Activated CD4-positive, CD25-positive, alpha-beta regulatory T cell treated with anti-CD3 and anti-CD28 coated beads, Interleukin-2, amount 50 U/mL, for 24 hours (primary cell): ENCODE results near the gene RNF112.
"Not testable (repeated sequence)": the region's sequence is repeated elsewhere in the genome, so short reads cannot be mapped to it uniquely, and the experiment has no call there.

ENCODE experiments used
- ATAC-seq, 2 donors: fragments of 150-1000 bp; cut with Tn5 transposase; one replicate each; pipeline ENCODE4 v1.10.0; 2021; ENCODE audit warnings: mild to moderate bottlenecking in 1 of 2, moderate library complexity in 1 of 2

RNF112 gene

GRCh38 chr17:19449656-19450055 lies 38.6 kb downstream of the RNF112 start:
- ATAC-seq: no peak

GRCh38 chr17:19453296-19453695 lies 42.3 kb downstream of the RNF112 start:
- ATAC-seq: no peak

GRCh38 chr17:19454074-19454473 lies 43.0 kb downstream of the RNF112 start:
- no peak for ATAC-seq

DNA sequence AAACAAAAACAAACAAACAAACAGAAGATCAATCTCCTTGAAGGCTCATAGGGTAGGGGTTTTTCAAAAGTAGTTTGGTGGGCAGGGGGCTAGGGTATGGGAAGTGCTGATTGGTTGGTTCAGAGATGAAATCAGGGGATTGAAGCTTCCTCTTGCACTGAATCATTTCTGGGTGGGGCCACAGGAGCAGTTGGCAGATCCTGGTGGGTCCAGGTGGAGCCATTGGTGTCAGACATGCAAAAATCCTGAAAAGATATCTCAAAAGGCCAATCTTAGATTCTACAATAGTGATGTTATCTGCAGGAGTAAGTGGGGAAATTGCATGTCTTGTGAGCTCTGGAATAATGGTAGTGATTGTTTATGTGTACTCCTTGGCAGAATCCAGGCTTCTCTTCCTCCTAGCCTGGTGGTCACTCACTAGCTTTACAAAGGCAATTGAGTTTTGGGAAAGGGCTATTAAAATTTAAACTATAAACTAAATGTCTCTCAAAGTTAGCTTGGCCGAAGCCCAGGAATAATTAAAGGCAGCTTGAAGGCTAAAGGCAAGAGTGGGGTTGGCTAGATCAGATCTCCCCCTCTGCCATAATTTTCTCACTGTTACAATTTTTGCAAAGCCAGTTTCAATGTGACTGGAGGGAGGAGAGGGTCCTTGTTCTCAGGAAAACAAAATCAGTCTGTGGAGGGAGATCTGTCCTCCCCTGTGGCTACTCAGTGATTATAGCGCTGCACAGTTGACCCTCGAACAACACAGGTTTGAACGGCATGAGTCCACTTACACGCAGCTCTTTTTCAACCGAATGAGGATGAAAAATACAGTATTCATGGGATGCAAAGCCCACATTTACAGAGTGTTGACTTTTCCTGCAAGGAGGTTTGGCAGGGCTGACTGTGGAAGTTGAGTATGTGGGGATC lies 45.2 kb downstream of the RNF112 start:
- no peak for ATAC-seq

DNA sequence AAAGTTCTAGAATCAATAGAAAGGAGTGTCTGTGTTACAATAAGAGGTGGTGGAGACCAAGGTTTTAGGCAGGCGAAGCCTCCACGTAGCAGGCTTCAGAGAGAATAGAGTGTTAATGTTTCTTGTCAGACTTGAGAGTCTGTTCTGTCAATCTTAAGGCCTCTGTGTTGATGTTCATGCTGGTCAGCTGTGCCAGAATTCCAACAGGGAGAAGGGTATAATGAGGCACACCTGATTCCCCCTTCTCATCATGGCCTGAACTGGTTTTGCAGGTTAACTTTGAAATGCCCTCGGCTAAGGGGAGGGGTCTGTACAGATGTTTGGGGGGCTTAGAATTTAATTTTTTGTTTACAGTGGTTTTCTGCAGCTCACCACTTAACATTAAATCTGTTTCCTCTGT lies 46.0 kb downstream of the RNF112 start:
- ATAC-seq: no peak

- no peak for ATAC-seq
Observed at GRCh38 chr17:19457830-19458271, 46.8 kb downstream of the RNF112 start.

DNA sequence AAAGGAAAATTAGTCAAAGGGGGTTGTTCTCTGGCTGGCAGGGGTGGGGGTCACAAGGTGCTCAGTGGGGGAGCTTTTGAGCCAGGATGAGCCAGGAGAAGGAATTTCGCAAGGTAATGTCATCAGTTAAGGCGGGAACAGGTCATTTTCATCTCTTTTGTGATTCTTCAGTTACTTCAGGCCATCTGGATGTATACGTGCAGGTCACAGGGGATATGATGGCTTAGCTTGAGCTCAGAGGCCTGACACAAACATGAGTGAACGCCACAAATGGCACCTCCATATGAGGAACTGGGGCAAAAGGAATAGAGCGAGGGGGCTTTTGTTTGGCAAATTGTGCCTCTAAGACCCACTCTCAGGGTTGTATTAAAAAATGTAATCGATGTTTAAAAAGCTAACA lies 47.4 kb downstream of the RNF112 start:
- ATAC-seq: not testable (repeated sequence)

DNA sequence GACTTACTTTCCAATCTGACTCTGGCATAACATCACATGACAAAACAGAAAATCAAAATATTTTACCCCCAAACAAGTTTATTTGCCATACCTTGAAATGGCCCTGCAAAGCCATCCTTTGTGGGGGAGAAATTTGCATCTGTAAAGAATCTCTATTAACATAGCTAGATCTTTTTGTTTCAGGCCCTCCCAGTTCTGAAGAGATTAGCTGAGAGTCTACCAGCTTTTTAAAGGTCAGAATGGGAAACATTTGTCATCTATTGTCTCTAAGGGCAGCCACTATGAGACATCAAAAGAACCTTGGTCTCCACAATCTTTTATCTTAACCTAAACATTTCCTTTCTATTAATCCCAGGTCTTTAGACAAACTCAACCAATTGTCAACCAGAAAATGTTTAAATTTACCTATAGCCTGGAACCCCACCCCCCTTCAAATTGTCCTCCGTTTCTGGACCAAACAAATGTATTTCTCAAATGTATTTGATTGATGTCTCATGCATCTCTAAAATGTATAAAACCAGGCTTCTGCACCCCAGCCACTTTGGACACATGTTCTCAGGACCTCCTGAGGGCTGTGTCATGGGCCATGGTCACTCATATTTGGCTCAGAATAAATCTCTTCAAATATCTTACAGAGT lies 48.1 kb downstream of the RNF112 start:
- not testable (repeated sequence) for ATAC-seq

DNA sequence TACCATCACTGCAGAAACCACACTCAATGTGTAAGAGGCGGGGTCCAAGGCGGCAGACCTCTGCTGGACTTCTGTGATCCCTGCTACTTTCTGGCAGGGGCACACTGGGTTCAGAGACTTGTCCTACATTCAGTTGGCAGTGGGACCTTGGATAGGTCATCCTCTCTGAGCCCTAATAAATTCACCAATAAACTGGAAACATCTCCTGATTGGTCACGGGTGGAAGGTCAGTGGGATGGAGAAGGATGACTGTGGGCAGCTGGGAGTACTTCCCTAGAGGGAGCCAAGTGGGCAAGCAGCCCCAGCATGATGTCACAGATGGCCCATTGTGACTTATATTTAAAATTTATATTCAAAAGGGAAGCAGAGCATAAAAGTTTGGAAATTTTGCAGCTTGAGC lies 49.7 kb downstream of the RNF112 start:
- ATAC-seq: no peak

DNA sequence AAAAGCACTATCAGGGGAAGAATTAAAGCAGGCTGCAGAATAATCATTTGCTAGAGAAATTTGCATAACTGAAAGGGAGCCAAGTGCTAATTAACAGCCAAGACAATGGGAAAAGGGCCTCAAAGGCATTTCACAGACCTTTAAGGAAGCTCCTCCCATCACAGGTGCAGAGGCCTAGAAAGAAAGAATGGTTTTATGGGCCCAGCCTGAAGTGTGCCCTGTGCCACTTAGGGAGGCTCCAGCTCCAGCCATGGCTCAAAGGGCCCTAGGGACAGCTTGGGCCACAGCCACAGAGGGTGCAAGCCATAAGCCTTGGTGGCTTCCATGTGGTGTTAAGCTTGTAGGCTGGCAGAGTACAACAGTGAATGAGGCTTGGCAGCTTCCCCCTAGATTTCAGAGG lies 50.1 kb downstream of the RNF112 start:
- no peak for ATAC-seq

DNA sequence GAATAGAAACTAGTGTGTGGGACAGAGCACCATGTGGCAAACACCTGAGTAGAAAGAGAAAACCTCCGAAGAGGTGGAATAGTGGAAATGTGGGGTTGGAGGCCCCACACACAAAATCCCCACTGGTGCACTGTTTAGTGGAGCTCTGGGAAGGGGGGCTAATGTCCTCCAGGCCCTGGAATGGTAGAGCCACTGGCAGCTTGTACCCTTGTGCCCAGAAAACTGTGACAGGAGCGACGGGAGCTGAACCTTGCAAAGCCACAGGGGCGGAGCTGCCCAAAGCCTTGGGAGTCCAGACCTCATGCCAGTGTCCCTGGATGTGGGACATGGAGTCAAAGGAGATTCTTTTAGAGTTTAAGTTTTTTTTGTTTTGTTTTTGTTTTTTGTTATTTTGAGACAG lies 50.6 kb downstream of the RNF112 start:
- no peak for ATAC-seq

GRCh38 chr17:19462456-19463035 lies 51.5 kb downstream of the RNF112 start:
- not testable (repeated sequence) for ATAC-seq

DNA sequence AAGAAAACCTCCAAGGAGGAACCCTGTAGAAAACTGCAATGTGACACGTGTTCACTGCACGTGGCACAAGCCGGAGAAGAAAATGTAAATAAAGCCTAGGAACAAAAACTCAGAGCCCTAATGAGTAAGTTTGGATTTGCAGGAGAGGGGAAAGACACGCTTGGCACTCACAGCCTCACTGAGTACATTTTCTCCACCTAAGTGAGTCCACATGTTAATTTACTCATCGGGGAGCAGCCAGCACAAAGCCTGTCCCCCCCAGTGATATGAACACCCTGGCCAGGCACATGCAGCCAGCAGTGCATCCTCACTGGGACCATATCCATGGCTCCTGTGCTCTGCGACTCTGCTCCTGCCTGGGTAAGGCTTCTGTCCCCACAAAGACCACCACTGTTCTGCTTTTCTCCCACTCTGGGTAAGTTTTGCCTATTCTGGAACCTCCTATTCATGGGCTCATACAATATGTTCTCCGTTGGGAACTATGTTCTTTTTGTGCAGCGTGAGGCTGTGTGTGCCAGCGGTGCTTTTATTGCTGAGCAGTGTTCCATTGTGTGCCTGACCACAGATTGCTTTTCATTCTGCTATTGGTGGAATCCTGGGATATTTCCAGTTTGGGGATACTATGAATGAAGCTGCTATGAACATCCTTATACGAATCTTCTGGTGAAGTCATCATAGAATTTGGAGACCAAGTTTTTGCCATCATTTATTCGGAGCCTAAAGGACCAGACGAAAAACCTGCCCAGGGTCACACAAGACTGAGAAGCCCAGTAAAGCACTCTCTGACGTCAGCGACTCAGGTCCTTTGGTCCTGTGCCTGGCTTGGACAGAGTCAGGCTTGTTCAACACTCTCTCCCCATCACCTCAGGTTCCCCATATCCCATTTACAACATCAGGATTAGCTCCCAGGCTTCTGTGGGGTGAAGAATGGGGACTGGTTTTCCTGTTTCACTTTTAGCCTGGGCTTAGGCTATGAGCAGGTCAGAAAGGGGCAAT lies 53.3 kb downstream of the RNF112 start:
- no peak for ATAC-seq
